ENCODE measurements around the gene NELL2.
"Not testable (repeated sequence)": the region's sequence is repeated elsewhere in the genome, so short reads cannot be mapped to it uniquely, and the experiment has no call there.

Gene NELL2

DNA sequence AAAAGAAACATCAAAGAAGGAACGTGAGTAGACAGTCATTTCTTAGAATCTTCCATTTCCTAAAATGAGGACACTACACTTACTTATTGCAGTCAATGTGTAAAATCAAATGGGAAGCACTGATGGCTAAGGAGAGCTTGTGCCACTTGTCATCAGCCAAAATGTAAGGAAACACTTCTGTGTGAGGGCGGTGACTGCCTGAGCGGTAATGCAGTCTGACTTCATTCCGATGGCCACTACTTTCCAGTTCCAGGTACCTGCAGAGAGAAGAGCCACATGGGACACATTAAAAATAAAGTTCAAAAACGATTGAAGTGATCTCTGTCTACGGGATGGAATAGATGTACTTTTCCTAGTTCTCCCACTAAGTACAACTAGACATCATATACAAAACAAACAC, 96.3 kb downstream of the NELL2 start:
- no peak for DNase-seq (ENCODE audit: low read depth, low spot score)

DNA sequence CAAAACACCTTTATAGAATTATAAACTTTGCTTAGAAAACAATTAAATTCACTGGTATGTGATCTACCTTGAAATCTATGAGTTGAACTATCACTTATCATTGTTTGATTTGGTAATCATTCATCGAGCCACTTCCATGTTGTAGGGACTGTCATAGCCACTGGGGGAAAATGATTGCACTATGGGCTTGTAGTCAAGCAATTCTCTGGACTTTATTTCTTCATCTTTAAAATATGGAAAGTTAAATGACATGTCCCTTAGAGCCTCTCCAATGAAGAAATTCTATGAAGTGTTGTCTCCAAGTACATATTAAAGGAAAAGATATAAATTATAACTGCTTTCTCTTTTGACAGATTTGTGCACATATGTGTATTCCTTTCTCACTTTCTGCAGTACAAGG, 97.3 kb downstream of the NELL2 start:
- DNase-seq (ENCODE audit: low read depth, low spot score), result no peak

GRCh38 chr12:44777044-44777443, 99.1 kb downstream of the NELL2 start:
- no peak for DNase-seq (ENCODE audit: low read depth, low spot score)

DNA sequence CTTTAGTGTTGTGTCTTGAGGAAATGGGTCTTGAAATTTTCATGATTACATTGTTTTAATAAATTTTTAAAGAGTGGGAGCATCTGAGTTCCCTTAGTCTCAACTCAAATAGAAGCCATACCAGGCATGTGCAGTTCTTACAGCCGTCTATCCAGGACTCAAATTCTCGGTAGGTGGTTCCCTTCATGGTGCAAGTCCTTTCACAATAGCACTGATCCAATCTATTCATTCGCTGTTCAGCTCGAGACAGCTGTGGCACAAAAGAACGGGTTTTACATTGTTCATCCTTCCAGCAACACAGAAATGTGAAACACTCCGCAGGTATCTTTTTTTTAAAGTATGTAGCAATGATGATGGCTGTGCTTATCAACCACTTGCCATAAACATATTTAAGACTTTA, 100.2 kb downstream of the NELL2 start:
- DNase-seq (ENCODE audit: low read depth, low spot score), result no peak

GRCh38 chr12:44774815-44775411, 101.2 kb downstream of the NELL2 start:
- DNase-seq (ENCODE audit: low read depth, low spot score), result peak; percentile 59

GRCh38 chr12:44771485-44772021, 104.6 kb downstream of the NELL2 start:
- DNase-seq (ENCODE audit: low read depth, low spot score), result no peak

GRCh38 chr12:44765796-44766195, 110.3 kb downstream of the NELL2 start:
- no peak for DNase-seq (ENCODE audit: low read depth, low spot score)

DNA sequence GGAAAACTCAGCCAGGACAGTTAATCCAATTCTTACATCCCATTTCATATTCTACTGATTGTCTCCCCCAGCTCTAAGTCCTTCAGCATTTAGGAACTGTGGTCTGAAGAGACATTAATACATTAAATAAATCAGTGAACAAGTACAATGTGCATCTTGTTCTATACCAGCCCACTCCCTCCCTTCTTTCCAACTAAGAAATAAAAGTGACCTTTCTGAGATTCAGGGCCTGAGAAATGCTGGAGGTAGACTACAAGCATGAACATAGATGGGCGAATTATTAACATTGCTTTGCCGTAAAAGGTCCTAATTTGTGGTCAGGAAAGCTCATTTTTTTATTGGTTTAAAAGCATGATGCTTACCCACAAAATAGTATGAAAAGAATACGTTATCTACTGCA, 113.1 kb downstream of the NELL2 start:
- DNase-seq (ENCODE audit: low read depth, low spot score), result no peak

DNA sequence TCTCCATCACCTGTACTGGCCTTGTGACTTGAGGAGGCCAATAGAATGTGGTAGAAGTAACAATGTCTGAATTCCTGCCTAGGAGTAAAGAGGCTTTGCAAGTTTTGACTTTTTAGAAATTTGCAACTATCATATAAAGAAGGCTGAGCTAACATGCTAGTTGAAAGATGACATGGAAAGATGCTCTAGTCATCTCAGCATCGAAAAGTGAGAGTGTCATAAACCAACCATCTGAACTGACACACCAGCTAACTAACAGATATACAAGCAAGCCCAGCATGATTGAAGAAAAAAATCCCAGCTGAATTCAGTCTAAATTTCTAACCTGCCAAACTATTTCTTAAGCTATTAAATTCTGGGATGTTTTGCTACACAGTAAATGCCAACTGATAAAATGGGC, 116.8 kb downstream of the NELL2 start:
- no peak for DNase-seq (ENCODE audit: low read depth, low spot score)

- DNase-seq (ENCODE audit: low read depth, low spot score), result no peak
Observed at GRCh38 chr12:44750468-44750867, 125.6 kb downstream of the NELL2 start.

- DNase-seq (ENCODE audit: low read depth, low spot score), result no peak
Observed at GRCh38 chr12:44749566-44749965, 126.5 kb downstream of the NELL2 start.

DNA sequence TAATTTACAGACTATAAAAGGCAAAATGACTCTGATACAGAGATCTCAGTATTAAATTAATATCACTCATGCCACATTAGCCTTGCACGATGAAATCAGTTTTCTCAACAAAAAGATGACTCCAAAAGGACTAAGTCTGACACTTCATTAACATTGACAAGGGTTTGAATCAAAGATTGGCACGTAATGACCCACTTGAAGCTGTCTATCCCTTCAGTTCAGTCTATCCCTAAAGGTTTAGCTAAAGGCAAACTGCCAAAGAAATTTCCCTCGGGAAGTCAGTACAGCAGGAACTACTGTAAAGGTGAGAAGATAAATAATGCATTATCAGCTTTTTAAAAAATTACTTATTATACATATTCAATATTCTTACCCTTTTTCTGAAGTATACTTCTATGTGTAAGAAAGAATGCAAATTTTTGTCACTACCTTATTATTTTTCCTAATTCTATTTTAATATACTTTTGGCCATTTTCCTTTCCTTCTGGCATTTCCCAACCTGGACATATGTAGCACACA, 127.1 kb downstream of the NELL2 start:
- DNase-seq (ENCODE audit: low read depth, low spot score), result no peak

DNA sequence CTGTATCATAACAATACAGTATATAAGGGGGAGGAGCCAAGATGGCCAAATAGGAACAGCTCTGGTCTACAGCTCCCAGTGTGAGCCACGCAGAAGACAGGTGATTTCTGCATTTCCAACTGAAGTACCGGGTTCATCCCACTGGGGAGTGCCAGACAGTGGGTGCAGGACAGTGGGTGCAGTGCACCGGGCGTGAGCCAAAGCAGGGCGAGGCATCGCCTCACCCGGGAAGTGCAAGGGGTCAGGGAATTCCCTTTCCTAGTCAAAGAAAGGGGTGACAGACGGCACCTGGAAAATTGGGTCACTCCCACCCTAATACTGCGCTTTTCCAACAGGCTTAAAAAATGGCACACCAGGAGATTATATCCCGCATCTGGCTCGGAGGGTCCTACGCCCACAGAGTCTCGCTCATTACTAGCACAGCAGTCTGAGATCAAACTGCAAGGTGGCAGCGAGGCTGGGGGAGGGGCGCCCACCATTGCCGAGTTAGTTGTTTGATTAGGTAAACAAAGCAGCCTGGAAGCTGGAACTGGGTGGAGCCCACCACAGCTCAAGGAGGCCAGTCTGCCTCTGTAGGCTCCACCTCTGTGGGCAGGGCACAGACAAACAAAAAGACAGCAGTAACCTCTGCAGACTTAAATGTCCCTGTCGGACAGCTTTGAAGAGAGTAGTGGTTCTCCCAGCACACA, 134.7 kb downstream of the NELL2 start:
- DNase-seq (ENCODE audit: low read depth, low spot score), result not testable (repeated sequence)

DNA sequence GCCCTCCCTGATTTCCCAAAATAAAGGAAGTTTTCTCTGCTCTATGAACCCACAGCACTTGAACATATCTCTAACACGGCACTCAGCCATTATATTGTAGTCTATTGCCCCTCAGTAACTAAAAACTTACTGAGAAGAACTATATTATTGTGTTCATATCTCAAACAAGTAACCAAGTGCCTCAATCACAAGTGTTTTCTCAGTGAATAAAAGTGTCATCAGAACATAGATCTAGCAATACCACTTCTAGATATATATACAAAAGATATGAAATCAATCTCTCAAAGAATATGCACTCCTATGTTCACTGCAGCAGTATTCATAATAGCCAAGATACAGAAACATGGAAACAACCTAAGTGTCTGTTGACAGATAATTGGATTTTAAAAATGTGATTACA, 138.1 kb downstream of the NELL2 start:
- DNase-seq (ENCODE audit: low read depth, low spot score), result no peak

DNA sequence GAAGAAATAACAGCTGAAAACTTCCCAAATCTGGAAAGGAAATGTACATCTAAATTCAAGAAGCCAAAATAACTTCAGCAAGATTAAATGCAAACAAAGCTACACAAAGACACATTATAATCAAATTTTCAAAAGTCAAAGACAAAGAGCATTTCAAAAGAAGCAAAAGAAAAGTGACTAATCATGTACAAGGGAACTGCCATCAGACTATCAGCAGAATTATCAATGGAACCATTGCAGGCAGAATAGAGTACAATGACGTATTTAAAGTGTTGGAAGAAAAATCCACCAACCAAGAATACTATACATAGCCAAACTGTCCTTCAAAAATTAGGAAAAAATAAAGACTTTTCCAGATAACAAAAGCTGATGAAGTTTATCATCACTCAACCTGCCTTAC, 147.5 kb downstream of the NELL2 start:
- no peak for DNase-seq (ENCODE audit: low read depth, low spot score)

GRCh38 chr12:44720265-44720664, 155.8 kb downstream of the NELL2 start:
- DNase-seq (ENCODE audit: low read depth, low spot score), result no peak

GRCh38 chr12:44717612-44718011, 158.5 kb downstream of the NELL2 start:
- no peak for DNase-seq (ENCODE audit: low read depth, low spot score)

DNA sequence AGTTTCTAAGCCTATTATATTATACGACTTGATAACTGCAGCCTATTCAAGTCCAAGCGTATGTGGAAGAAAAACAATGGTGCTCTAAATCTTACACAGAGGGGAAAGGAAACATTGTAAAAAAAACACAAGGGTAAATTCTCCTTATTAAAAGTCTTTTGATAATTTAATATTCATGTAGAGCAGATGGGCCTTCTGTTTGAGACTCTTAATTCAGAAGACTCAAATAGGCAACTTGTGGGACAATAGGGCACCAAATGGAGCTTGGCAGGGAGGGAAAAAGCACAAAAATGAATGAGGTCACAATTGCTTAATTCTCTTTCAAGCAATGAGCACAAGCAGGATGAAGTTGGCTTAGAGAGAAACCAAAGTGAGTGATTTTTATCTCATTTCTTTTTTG, 159.4 kb downstream of the NELL2 start:
- DNase-seq (ENCODE audit: low read depth, low spot score), result no peak

GRCh38 chr12:44711736-44712135, 164.4 kb downstream of the NELL2 start:
- no peak for DNase-seq (ENCODE audit: low read depth, low spot score)

DNA sequence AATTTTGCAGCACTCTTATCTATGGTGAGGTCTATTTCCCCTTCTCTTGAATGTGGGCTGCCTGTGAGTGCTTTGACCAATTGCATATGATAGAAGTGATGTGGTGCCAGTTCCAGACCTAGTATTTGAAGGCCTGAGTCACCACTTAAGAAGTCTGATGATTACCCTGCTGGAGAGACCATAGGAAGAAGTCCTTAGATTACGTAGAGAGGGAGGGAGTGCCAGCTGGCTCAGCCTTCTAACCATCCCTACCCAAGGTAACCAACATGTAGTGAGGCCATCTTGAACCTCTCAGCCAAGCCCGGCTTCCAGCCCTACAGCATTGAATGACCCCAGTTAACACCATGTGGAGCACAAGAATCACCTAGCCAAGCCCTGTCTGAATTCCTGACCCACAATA, 166.9 kb downstream of the NELL2 start:
- DNase-seq (ENCODE audit: low read depth, low spot score), result no peak

GRCh38 chr12:44708218-44708617, 167.9 kb downstream of the NELL2 start:
- DNase-seq (ENCODE audit: low read depth, low spot score), result no peak

DNA sequence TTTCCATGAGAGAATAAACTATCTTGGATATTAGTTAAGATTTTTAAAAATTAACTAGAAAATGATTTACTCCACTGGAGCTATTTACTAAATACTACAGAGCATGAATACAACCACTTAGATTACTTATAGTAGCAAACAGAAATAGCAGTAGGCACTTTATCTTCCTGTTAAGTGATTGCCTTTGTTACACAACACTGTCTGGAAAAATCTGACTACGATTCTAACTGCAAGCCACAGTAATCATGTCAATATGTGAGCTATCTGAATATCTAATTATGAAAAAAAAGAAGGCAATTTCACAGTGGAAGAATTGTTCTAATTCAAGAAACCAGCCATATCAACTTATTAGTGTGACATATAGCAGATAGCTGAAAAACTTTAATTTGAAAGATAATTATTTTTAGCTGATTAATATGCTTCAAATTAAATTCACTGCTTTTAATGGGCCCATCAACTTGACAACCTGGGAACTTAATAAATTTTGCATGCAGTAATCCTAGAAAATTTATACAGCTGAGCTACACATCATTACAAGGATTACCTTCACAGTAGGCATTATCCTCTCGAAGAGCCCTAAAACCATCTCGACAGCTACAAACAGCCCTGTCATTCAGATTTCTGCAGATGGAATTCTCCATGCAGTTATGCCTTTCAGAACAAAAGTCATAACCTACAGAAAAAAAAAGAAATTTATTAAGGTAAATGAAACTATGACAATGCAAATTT, 172.8 kb downstream of the NELL2 start:
- DNase-seq (ENCODE audit: low read depth, low spot score), result no peak

DNA sequence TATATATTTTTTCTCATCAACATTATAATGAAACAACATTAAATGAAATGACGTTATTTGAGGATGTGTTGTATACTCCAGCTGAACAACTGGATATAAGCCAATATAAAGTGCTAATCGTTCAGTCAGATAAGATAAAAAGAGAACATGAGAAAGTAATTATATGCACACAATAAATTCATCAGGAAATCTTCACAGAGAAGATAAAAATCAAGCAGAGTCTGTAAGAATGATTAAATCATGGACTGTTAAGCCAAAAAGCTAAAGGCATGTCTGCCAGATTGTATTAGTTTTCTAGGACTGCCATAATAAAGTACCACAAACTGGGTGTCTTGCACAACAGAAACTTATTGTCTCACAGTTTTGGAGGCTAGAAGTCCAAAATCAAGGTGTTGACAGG, 178.6 kb downstream of the NELL2 start:
- no peak for DNase-seq (ENCODE audit: low read depth, low spot score)

Measured in ELF-1 (cell line).